Fibroblast of the aortic adventitia (primary cell): ENCODE data around the gene DCAF7. TPM values are rescaled to one million over a fixed set of nuclear protein-coding genes. Genes with fewer than 3 reads are reported as not detected.

Experiments
- DNase-seq: peaks from one replicate; pipeline ENCODE4 v3.0.0-alpha.2; 2010; ENCODE audit warnings: low read depth
- H3K4me3 ChIP-seq: 2 replicates; pipeline ENCODE4 v1.5.1; 2011; ENCODE audit warnings: low read depth, mild to moderate bottlenecking, control low read depth, low read length, moderate library complexity
- CTCF ChIP-seq: IDR thresholded peaks from 2 replicates; pipeline ENCODE4 v1.5.1; 2011; ENCODE audit warnings: mild to moderate bottlenecking, low read length, control low read depth, inconsistent platforms; ENCODE audit not compliant: insufficient read depth
- total RNA-seq: library from RNA; depleted of rRNA; stranded (reverse); fragments of >200 nt; gene quantifications from 2 replicates; pipeline ENCODE4 v1.2.3, GENCODE V29; 2012; ENCODE audit warnings: low replicate concordance

The DCAF7 gene
- 28.5 and 31.5 TPM in 2 replicates for total RNA-seq

GRCh38 chr17:63549946-63550816 lies at the start of gene DCAF7:
Gene DCAF7, plus strand, starts transcription at chr17:63550477. Its CDS starts 201 bp downstream, at chr17:63550678.
- DNase-seq: peak; percentile 100
- TF ChIP-seq CTCF: no peak

GRCh38 chr17:63500543-63501390 lies 49.5 kb upstream of the DCAF7 start:
- no peak for DNase-seq
- TF ChIP-seq CTCF: no peak
- H3K4me3 ChIP-seq: no peak overlapping the region

More at GRCh38 chr17:63549946-63550816, at the start of gene DCAF7:
- peak within 1 kb of the TSS; percentile 92 for H3K4me3 ChIP-seq

- H3K4me3 ChIP-seq: no peak overlapping the region
- no peak for TF ChIP-seq CTCF
Observed at GRCh38 chr17:63503341-63503705, 47.0 kb upstream of the DCAF7 start.

GRCh38 chr17:63504261-63504660 lies 46.0 kb upstream of the DCAF7 start:
- DNase-seq: no peak
- no peak for TF ChIP-seq CTCF
- no peak overlapping the region for H3K4me3 ChIP-seq

More at GRCh38 chr17:63503341-63503705, 47.0 kb upstream of the DCAF7 start:
- DNase-seq: no peak

GRCh38 chr17:63505341-63505740 lies 44.9 kb upstream of the DCAF7 start:
- DNase-seq: no peak
- no peak overlapping the region for H3K4me3 ChIP-seq
- no peak for TF ChIP-seq CTCF

GRCh38 chr17:63506627-63507026 lies 43.6 kb upstream of the DCAF7 start:
- TF ChIP-seq CTCF: no peak
- no peak overlapping the region for H3K4me3 ChIP-seq
- no peak for DNase-seq
